Chondrocyte (in vitro differentiated cells): ENCODE measurements around the gene KRTAP13-1. TPM values are rescaled to one million over a fixed set of nuclear protein-coding genes. Genes with fewer than 3 reads are reported as not detected.

Source experiments
- DNase-seq: peaks from one replicate; pipeline ENCODE4 v3.0.0; 2021; ENCODE audit warnings: mixed read lengths, low spot score
- H3K27ac Mint-ChIP-seq: one replicate; pipeline ENCODE4 v1.8.0; 2021; ENCODE audit warnings: mild to moderate bottlenecking, moderate library complexity, mixed read lengths; ENCODE audit not compliant: unreplicated experiment
- H3K27me3 Mint-ChIP-seq: 2 replicates; pipeline ENCODE4 v1.8.0; 2021; ENCODE audit warnings: low read depth, mixed read lengths
- H3K36me3 Mint-ChIP-seq: 2 replicates; pipeline ENCODE4 v1.8.0; 2021; ENCODE audit warnings: low read depth, mixed read lengths
- H3K4me1 Mint-ChIP-seq: 2 replicates; pipeline ENCODE4 v1.8.0; 2021; ENCODE audit warnings: low read depth, mild to moderate bottlenecking, mixed read lengths
- H3K4me3 Mint-ChIP-seq: one replicate; pipeline ENCODE4 v1.8.0; 2021; ENCODE audit warnings: mild to moderate bottlenecking, moderate library complexity, mixed read lengths; ENCODE audit not compliant: unreplicated experiment
- H3K9me3 Mint-ChIP-seq: 2 replicates; pipeline ENCODE4 v1.8.0; 2021; ENCODE audit warnings: low read depth, mixed read lengths
- CTCF ChIP-seq: fragments of 200-600 bp; sonication (generic); IDR thresholded peaks from 2 replicates; pipeline ENCODE4 v1.5.0; 2021; ENCODE audit warnings: antibody characterized with exemption, mild to moderate bottlenecking, moderate library complexity
- total RNA-seq: library from RNA; stranded (reverse); gene quantifications from 3 replicates; pipeline ENCODE4 v1.2.1, GENCODE V29; 2021

Gene KRTAP13-1
- total RNA-seq, 1 donor from 2014 or later: not detected

- Mint-ChIP-seq H3K36me3 (no peaks in the 10 kb centered on the region), H3K9me3 (peaks cover 7% of the 10 kb centered on the region), H3K4me3 (no peak overlapping the region), H3K4me1 (no peaks in the 10 kb centered on the region), H3K27ac (no peak overlapping the region), H3K27me3 (peaks cover 9% of the 10 kb centered on the region)
- no peak for DNase-seq
- TF ChIP-seq CTCF: no peak
Measured at GRCh38 chr21:30415993-30416392, 20.2 kb downstream of the KRTAP13-1 start.

GRCh38 chr21:30425826-30426225 is 30.0 kb downstream of the KRTAP13-1 start, which contains the start of gene KRTAP13-3:
KRTAP13-3 (minus strand) TSS chr21:30425926; CDS start chr21:30425912, 14 bp downstream.
- peaks cover 3% of the 10 kb centered on the region for H3K27me3 Mint-ChIP-seq
- no peaks in the 10 kb centered on the region for H3K36me3 Mint-ChIP-seq
- no peaks in the 10 kb centered on the region for H3K4me1 Mint-ChIP-seq
- H3K4me3 Mint-ChIP-seq: no peak within 1 kb of the TSS
- H3K27ac Mint-ChIP-seq: no peak within 1 kb of the TSS
- peaks cover 2% of the 10 kb centered on the region for H3K9me3 Mint-ChIP-seq
- TF ChIP-seq CTCF: no peak
- DNase-seq: no peak

- H3K9me3 Mint-ChIP-seq: peaks cover 2% of the 10 kb centered on the region
- H3K27ac Mint-ChIP-seq: no peak overlapping the region
- no peaks in the 10 kb centered on the region for H3K36me3 Mint-ChIP-seq
- DNase-seq: no peak
- no peaks in the 10 kb centered on the region for H3K4me1 Mint-ChIP-seq
- H3K27me3 Mint-ChIP-seq: peaks cover 8% of the 10 kb centered on the region
- no peak overlapping the region for H3K4me3 Mint-ChIP-seq
- no peak for TF ChIP-seq CTCF
Measured at GRCh38 chr21:30426731-30427130, 30.9 kb downstream of the KRTAP13-1 start.

GRCh38 chr21:30430170-30430655 is 34.4 kb downstream of the KRTAP13-1 start, which contains the start of gene KRTAP13-4:
KRTAP13-4 (plus strand) TSS chr21:30430220; CDS start chr21:30430276, 56 bp downstream.
- H3K27me3 Mint-ChIP-seq: peaks cover 13% of the 10 kb centered on the region
- no peak within 1 kb of the TSS for H3K27ac Mint-ChIP-seq

GRCh38 chr21:30434033-30434631 is 38.3 kb downstream of the KRTAP13-1 start:
- H3K9me3 Mint-ChIP-seq: no peaks in the 10 kb centered on the region
- peaks cover 26% of the 10 kb centered on the region for H3K27me3 Mint-ChIP-seq
- H3K27ac Mint-ChIP-seq: no peak overlapping the region
- no peaks in the 10 kb centered on the region for H3K36me3 Mint-ChIP-seq
- DNase-seq: no peak
- no peaks in the 10 kb centered on the region for H3K4me1 Mint-ChIP-seq
- TF ChIP-seq CTCF: peak; percentile 83
- H3K4me3 Mint-ChIP-seq: no peak overlapping the region

More at GRCh38 chr21:30430170-30430655, 34.4 kb downstream of the KRTAP13-1 start, which contains the start of gene KRTAP13-4:
- DNase-seq: no peak
- H3K9me3 Mint-ChIP-seq: peaks cover 2% of the 10 kb centered on the region
- no peak within 1 kb of the TSS for H3K4me3 Mint-ChIP-seq
- H3K4me1 Mint-ChIP-seq: no peaks in the 10 kb centered on the region
- H3K36me3 Mint-ChIP-seq: no peaks in the 10 kb centered on the region
- no peak for TF ChIP-seq CTCF
